ENCODE data around the gene RELN.

RELN gene

DNA sequence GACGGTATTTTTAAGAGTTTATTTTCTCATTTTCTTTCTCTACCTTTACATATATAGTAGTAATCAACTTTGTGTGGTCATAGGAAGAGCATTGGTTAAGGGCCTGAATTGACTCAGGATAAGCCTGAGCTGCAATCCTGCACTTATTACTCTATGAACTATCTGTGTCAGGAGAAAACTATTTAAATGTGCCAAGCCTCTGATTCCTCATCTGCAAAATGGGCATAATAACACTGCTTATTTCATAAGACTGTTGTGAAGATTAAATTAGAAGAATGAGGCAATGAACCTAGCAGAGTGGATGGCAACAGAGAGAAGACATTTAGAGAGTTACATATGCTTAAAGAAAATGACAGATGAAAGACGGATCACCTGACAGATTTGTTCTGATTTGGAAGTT, 175.5 kb downstream of the RELN start:
- Mint-ChIP-seq H3K9me3 (no peaks in the 10 kb centered on the region), H3K27me3 (no peaks in the 10 kb centered on the region), H3K4me3 (no peak overlapping the region), H3K4me1 (ENCODE audit: low read depth in 2 of 2) (peaks cover 3 to 13% of the 10 kb centered on the region in 2 donors), H3K27ac (no peak overlapping the region), H3K36me3 (ENCODE audit: insufficient read depth) (no peaks in the 10 kb centered on the region)
- DNase-seq (no peak), ATAC-seq (replicated peaks) (no peak)

DNA sequence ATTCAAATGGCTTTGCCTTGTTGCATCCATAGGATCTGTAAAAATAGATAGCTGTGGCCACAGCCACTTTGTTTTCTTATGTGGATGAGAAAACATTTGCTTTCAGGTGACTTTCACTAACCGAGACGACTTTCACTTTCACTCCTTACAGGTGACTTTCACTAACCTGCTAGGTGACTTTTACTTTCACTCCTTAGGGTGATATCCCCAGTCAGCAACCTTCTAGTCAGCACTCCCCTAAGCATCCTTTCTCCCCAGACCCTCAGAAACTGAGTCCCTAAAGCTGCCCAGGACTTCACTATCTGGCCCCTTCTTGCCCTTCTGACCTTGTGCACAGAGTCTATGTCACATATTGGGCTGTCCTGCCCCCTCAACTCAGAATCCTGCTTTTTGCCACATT, 177.5 kb downstream of the RELN start:
- Mint-ChIP-seq H3K27me3 (no peaks in the 10 kb centered on the region), H3K27ac (no peak overlapping the region), H3K4me3 (peak overlapping the region; percentile 36 to 39), H3K36me3 (ENCODE audit: insufficient read depth) (no peaks in the 10 kb centered on the region), H3K9me3 (no peaks in the 10 kb centered on the region), H3K4me1 (ENCODE audit: low read depth in 2 of 2) (peaks cover 3 to 13% of the 10 kb centered on the region in 2 donors)
- DNase-seq, result no peak
- no peak for ATAC-seq (replicated peaks)

DNA sequence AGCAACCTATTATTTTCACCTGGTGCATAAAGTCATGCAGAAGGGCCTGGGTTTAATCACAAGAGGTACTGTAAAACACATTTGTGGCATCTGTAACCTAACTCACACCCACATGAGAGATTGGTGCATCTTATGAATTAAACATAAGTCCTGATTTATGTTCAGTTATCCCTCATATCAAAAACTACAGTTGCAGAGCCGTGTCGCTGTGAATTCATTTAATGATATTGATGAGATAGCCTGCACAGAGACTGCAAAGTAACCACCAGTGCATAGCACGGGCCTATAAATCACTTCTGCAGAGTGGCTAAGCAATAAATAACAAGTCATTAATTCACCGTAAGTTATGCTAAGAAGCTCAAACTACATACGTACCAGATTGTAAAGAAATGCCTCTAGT, 178.2 kb downstream of the RELN start:
- H3K4me1 Mint-ChIP-seq (ENCODE audit: low read depth in 2 of 2), result peaks cover 3 to 13% of the 10 kb centered on the region in 2 donors
- no peak overlapping the region for H3K27ac Mint-ChIP-seq
- no peaks in the 10 kb centered on the region for H3K36me3 Mint-ChIP-seq (ENCODE audit: insufficient read depth)
- ATAC-seq (replicated peaks), result no peak
- H3K9me3 Mint-ChIP-seq, result no peaks in the 10 kb centered on the region
- H3K27me3 Mint-ChIP-seq, result no peaks in the 10 kb centered on the region
- no peak for DNase-seq
- no peak overlapping the region for H3K4me3 Mint-ChIP-seq

DNA sequence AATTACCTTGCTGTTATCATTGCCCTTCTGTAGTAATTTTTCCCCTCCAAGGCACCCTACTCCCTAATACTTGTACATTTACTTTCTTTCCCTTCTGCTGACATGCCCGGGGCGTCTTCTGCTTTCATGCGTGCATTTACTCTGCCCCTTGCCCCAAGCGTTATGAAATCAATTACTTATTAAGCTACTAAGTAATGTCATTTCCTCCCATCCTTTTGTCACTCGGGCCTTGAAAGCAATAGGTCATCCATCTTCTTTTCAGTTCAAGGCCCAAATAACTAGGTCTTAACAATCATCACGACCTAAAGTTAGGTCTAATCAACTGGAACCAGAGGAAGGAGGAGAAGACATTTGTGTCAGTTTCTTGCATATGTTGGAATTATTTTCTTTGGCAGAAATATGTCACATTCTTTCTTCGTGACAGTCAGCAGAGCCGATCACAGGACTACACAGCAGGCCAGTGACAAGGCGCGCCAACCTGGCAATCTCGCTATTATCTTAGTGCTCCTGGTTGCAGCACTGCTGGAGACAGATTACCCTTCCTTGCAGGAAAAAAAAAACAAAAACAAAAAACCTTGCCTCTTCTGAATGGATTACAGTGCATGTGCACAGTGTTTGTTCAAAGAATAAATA, 179.2 kb downstream of the RELN start:
- Mint-ChIP-seq H3K4me3 (no peak overlapping the region), H3K9me3 (no peaks in the 10 kb centered on the region), H3K36me3 (ENCODE audit: insufficient read depth) (no peaks in the 10 kb centered on the region), H3K27me3 (no peaks in the 10 kb centered on the region), H3K4me1 (ENCODE audit: low read depth in 2 of 2) (peaks cover 3 to 13% of the 10 kb centered on the region in 2 donors), H3K27ac (peak overlapping the region in 1 of 2 donors; percentile 18)
- ATAC-seq (replicated peaks), result no peak
- DNase-seq, result no peak

DNA sequence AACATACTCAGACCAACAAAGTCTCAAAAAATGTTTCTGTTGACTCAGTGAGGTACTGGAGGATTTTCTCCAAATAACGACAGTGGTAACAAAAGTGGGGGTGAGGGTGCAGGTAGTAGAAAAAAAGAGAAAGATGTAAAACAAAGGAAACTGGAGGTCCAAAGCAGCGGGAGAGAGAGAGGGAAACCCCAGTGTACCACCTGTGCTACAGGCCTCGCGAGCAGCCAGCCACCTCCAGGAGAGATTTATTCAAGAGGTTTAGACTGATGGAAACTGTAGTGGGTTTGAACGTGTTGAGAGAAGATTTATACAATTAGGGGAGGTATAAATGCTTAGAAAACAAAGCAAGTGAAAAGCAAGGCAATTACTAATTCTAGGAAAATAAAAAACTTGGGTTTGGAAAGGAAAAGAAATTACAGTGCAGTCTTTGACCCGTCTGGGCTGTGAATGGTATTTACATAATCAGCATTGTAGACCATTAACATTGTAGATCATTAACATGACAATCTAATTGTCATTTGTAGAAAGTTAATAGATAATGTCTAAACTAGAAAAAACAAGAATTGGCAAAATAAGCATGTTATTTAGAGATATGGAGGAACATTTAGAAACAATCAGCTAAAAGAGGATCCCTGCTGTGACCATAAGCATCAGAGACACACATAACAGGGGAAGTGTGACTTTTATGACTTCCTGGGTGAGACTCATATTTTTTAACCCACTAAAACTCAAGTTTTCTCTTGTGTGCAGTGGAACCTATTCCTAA, 180.0 kb downstream of the RELN start:
- ATAC-seq (replicated peaks) (no peak), DNase-seq (no peak)
- Mint-ChIP-seq H3K4me1 (ENCODE audit: low read depth in 2 of 2) (peaks cover 3 to 13% of the 10 kb centered on the region in 2 donors), H3K36me3 (ENCODE audit: insufficient read depth) (no peaks in the 10 kb centered on the region), H3K4me3 (no peak overlapping the region), H3K9me3 (no peaks in the 10 kb centered on the region), H3K27me3 (no peaks in the 10 kb centered on the region), H3K27ac (peak overlapping the region in 1 of 2 donors; percentile 18)

DNA sequence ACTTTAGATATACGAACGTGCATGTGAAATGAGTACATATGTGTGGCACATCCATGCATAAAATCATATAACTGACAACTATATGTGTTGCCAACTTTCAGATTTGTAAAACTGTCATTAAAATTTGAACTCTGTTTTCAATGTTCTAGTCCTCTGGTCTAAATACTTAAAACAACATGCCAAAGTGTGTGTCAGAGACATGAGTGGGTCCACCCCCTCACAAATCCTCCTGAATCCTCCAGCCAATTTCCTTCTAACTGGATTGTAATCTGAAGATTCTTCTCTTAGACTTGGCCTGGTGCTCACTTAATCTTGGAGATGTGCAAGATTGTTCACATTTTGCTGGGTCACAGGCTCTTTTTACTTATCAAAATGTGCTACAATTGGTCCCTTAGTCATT, 184.1 kb downstream of the RELN start:
- Mint-ChIP-seq H3K36me3 (ENCODE audit: insufficient read depth) (no peaks in the 10 kb centered on the region), H3K27ac (no peak overlapping the region)

DNA sequence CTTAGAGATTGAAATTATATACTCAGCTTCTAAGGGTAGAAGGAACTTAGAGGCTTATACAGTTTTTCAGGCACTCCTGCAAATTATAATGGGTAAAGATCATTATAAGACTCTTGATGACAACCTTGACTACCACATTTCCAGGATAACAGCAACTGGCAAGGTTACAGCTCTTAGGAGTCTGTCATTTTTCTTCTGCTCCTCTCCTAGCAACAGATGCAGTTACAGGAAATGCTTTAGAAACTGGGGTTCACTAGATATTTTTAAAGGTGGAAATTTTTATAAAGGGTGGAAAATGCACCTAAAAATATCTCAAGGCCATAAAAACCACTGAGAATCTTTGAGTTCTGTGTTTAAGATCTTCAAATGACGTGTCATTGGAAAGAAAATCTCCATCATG, 185.8 kb downstream of the RELN start:
- ATAC-seq (replicated peaks) (no peak), DNase-seq (no peak)
- Mint-ChIP-seq H3K4me3 (no peak overlapping the region), H3K27ac (no peak overlapping the region), H3K9me3 (peaks cover 0 to 3% of the 10 kb centered on the region in 2 donors), H3K27me3 (no peaks in the 10 kb centered on the region), H3K36me3 (ENCODE audit: insufficient read depth) (no peaks in the 10 kb centered on the region), H3K4me1 (ENCODE audit: low read depth in 2 of 2) (no peaks in the 10 kb centered on the region)

More for the DNA sequence above, 184.1 kb downstream of the RELN start:
- ATAC-seq (replicated peaks) (no peak), DNase-seq (no peak)
- Mint-ChIP-seq H3K9me3 (no peaks in the 10 kb centered on the region), H3K27me3 (no peaks in the 10 kb centered on the region), H3K4me3 (no peak overlapping the region), H3K4me1 (ENCODE audit: low read depth in 2 of 2) (no peaks in the 10 kb centered on the region)

DNA sequence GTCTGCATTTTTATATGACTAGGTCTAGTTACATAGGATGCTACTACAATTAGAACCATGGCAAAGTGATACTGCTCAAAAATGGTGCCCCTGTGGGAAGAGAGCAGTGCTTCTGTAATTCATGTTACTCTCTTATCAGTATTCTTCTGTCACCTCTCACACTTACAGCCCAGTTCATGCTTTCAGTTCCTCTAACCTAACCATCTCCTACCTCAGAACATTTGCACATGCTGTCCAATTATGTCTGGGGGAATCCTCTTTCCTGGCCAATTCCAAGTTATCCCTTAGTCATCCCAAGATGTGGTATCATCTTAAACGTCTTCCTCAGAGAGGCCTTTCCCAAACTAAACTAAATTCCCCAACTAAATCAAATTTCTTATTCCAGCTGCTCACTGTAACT, 190.2 kb downstream of the RELN start:
- Mint-ChIP-seq H3K9me3 (peaks cover 0 to 3% of the 10 kb centered on the region in 2 donors), H3K27ac (no peak overlapping the region), H3K4me1 (ENCODE audit: low read depth in 2 of 2) (no peaks in the 10 kb centered on the region), H3K4me3 (no peak overlapping the region), H3K27me3 (no peaks in the 10 kb centered on the region), H3K36me3 (ENCODE audit: insufficient read depth) (no peaks in the 10 kb centered on the region)
- ATAC-seq (replicated peaks) (no peak), DNase-seq (no peak)

DNA sequence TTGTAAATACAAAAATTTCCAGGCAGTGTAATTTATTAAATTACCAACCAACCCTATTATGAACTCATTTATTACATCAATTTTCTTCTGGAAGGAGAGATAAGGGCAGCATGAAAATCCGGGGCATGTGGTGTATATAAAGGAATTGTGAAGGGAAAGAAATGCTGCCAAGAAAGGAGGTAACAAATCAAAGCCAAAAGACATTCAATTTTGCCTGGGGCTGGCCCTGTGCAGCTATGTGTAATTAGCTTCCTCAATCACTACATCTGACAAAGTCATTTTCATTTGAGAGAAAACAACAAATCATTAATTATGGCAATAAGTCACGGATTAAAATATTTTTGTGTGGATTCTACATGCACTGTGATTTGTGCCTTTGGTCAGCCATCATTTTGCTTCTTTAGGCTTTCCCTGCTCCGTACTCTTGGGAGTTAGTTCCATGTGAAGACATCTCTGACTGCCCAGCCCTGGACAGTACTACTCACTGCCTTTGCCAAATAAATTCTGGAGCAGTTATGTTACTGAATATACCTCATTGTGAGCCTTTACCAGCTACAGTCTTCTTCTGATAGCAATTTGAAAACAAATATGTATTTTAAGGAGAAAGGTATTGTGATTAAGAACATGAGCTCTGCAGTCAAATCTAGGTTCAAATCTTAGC, 191.7 kb downstream of the RELN start:
- no peaks in the 10 kb centered on the region for H3K4me1 Mint-ChIP-seq (ENCODE audit: low read depth in 2 of 2)
- H3K36me3 Mint-ChIP-seq (ENCODE audit: insufficient read depth), result no peaks in the 10 kb centered on the region
- no peak overlapping the region for H3K27ac Mint-ChIP-seq
- H3K9me3 Mint-ChIP-seq, result peaks cover 0 to 3% of the 10 kb centered on the region in 2 donors
- no peak overlapping the region for H3K4me3 Mint-ChIP-seq
- H3K27me3 Mint-ChIP-seq, result no peaks in the 10 kb centered on the region
- DNase-seq (no peak), ATAC-seq (replicated peaks) (no peak)

DNA sequence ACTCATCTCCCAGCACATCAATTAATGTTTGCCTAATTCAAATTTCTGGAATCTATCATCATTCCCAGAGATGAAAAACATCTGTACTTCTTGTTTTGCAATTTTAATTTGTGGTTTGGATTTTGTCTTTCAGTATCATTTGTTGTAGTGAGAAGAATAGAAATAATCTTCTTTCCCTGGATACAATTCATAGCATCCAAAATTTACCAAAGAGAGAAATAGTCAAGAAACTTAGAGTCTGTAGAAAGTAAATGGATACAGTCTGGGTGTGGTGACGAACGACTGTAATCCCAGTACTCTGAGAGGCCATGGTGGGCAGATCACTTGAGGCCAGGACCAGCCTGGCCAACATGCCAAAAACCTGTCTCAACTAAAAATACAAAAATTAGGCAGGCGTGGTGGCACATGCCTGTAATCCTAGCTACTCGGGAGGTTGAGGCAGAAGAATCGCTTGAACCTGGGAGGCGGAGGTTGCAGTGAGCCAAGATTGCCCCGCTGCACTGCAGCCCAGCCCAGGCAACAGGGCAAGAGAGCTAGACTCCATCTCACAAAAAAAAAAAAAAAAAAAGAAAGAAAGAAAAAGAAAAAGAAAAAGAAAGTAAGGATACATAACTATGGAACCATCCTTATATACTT, 193.0 kb downstream of the RELN start:
- Mint-ChIP-seq H3K9me3 (peaks cover 0 to 3% of the 10 kb centered on the region in 2 donors), H3K27me3 (no peaks in the 10 kb centered on the region), H3K4me3 (no peak overlapping the region), H3K4me1 (ENCODE audit: low read depth in 2 of 2) (no peaks in the 10 kb centered on the region), H3K36me3 (ENCODE audit: insufficient read depth) (no peaks in the 10 kb centered on the region), H3K27ac (no peak overlapping the region)
- DNase-seq (no peak), ATAC-seq (replicated peaks) (no peak)

DNA sequence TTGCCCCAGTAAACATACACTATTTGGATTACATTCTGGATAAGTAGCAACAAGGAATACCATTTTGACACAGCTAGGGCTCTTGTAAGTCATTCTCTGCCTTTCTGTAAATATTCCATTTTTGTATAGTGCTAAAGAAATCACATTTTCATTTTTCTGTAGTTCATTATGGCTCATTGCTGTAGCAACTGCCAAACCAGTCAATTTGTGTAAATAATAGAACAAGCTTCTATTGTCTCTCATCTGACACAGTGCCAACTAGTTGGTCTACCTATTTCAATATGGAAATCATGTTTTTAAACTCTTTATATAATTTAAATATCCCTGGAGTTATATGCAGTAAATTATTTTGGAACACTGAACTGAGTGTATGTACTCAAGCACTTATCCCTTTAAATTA, 193.7 kb downstream of the RELN start:
- Mint-ChIP-seq H3K9me3 (peaks cover 0 to 3% of the 10 kb centered on the region in 2 donors), H3K27me3 (no peaks in the 10 kb centered on the region), H3K4me1 (ENCODE audit: low read depth in 2 of 2) (no peaks in the 10 kb centered on the region), H3K27ac (no peak overlapping the region), H3K4me3 (no peak overlapping the region), H3K36me3 (ENCODE audit: insufficient read depth) (no peaks in the 10 kb centered on the region)
- ATAC-seq (replicated peaks) (no peak), DNase-seq (no peak)

DNA sequence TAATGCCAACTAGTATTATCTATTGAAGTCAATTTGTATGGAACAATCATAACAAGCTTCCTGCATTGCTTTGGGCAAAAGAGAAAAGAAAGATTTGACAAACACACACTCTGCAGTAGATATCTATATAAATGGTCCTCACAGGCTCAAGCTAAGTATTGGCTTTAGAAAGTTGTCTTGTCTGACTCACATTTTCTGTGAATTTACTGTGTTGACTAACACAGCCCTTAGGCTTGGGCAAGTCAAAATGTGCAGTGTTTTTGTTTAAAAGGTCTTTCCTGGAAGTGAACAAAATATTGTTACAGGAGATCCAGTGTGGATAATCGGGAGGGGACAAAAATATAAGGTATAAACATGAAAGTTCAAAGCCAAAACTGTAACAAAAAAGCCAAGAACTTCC, 194.4 kb downstream of the RELN start:
- Mint-ChIP-seq H3K4me1 (ENCODE audit: low read depth in 2 of 2) (no peaks in the 10 kb centered on the region), H3K9me3 (peaks cover 0 to 3% of the 10 kb centered on the region in 2 donors), H3K4me3 (no peak overlapping the region), H3K36me3 (ENCODE audit: insufficient read depth) (no peaks in the 10 kb centered on the region), H3K27me3 (no peaks in the 10 kb centered on the region), H3K27ac (no peak overlapping the region)
- ATAC-seq (replicated peaks) (no peak), DNase-seq (no peak)

DNA sequence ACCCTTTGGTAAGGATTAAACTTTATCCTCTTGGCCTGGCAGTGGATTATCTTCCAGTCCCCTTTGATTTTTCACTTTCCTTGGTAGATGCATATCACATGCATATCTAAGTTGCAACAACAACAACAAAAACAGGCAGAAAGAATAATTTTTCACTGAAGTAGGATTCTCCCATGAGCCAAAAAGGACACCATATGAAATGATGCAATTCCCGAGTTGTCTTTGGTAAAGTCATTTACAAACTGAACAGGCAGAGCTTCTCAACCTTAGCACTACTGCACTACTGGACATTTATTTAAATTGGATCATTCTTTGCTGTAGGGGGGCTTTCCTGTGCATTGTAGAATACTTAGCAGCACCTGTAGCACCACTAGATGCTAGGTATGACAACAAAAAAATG, 195.0 kb downstream of the RELN start:
- Mint-ChIP-seq H3K4me1 (ENCODE audit: low read depth in 2 of 2) (no peaks in the 10 kb centered on the region), H3K4me3 (no peak overlapping the region), H3K27ac (no peak overlapping the region), H3K27me3 (no peaks in the 10 kb centered on the region), H3K9me3 (peaks cover 0 to 1% of the 10 kb centered on the region in 2 donors), H3K36me3 (ENCODE audit: insufficient read depth) (no peaks in the 10 kb centered on the region)
- DNase-seq (no peak), ATAC-seq (replicated peaks) (no peak)
